ENCODE results near the gene PDE4A. TPM values are rescaled to one million over a fixed set of nuclear protein-coding genes. Genes with fewer than 3 reads are reported as not detected.
A peak's percentile ranks its signal among the peaks of the same experiment; 100 is the strongest.
"Not testable (repeated sequence)": the region's sequence is repeated elsewhere in the genome, so short reads cannot be mapped to it uniquely, and the experiment has no call there.

Gene PDE4A
- total RNA-seq, 2 experiments from 2014 or later = 5.5 TPM

GRCh38 chr19:10404888-10405820 lies 15.2 kb upstream of the PDE4A start:
- CTCF ChIA-PET = interaction anchor here (0.5 to 11.4 kb wide), 15 partner anchors 10 to 378 kb away, joined by 3 to 142 read pairs (median 5); partner anchors contain the start of genes PDE4A and TYK2
- Mint-ChIP-seq H3K27me3 (ENCODE audit: low read depth) (no peaks in the 10 kb centered on the region), H3K4me1 (ENCODE audit: low read depth) (peaks cover 69% of the 10 kb centered on the region)

GRCh38 chr19:10406191-10406590 lies 14.1 kb upstream of the PDE4A start:
- H3K27me3 Mint-ChIP-seq (ENCODE audit: low read depth) = no peaks in the 10 kb centered on the region
- H3K4me1 Mint-ChIP-seq (ENCODE audit: low read depth) = peaks cover 62% of the 10 kb centered on the region
- no peak overlapping the region for H3K4me3 Mint-ChIP-seq
- intact Hi-C loops (cut with micrococcal nuclease) = no loop called here
- no peak overlapping the region for H3K27ac Mint-ChIP-seq
- no peaks in the 10 kb centered on the region for H3K9me3 Mint-ChIP-seq
- peaks cover 4% of the 10 kb centered on the region for H3K36me3 Mint-ChIP-seq (ENCODE audit: low read depth)
- no peak for DNase-seq
- CTCF ChIA-PET = interaction anchor here (0.8 to 11.4 kb wide), 10 partner anchors 9 to 173 kb away, joined by 3 to 142 read pairs (median 7); partner anchors contain the start of gene PDE4A

More at GRCh38 chr19:10404888-10405820, 15.2 kb upstream of the PDE4A start:
- peak; percentile 78 for DNase-seq
- Mint-ChIP-seq H3K4me3 (peak overlapping the region; percentile 91), H3K9me3 (no peaks in the 10 kb centered on the region), H3K36me3 (ENCODE audit: low read depth) (peaks cover 6% of the 10 kb centered on the region), H3K27ac (peak overlapping the region; percentile 77)
- intact Hi-C loops (cut with micrococcal nuclease) = loop anchor here (1.0 to 5.0 kb wide), 5 partner anchors 20 to 292 kb away; no protein-coding TSS in a partner anchor

DNA sequence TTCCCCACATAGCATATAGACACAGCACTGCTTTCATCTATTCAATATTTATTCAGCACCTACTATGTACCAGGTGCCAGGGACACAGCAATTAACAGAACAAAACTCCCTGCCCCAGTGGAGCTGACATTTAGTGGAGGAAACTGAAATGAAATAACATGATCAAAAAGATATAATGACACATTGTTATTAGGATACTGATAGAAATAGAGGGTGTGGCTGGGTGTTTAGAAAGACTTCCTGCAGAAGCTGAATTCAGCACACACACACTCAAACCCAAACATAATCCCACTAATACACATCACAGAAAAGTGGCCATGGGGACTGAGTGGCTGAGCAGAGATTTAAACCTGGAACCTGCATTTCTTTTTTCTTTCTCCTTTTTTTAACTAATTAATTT lies 13.2 kb upstream of the PDE4A start:
- Mint-ChIP-seq H3K27me3 (ENCODE audit: low read depth) (no peaks in the 10 kb centered on the region), H3K4me3 (no peak overlapping the region), H3K4me1 (ENCODE audit: low read depth) (peaks cover 57% of the 10 kb centered on the region), H3K27ac (no peak overlapping the region), H3K9me3 (no peaks in the 10 kb centered on the region), H3K36me3 (ENCODE audit: low read depth) (peaks cover 3% of the 10 kb centered on the region)
- intact Hi-C loops (cut with micrococcal nuclease) = no loop called here
- DNase-seq = no peak
- CTCF ChIA-PET = interaction anchor here (0.5 to 11.4 kb wide), 3 partner anchors 8 to 220 kb away, joined by 7 to 142 read pairs (median 16); no protein-coding TSS in a partner anchor

- Mint-ChIP-seq H3K36me3 (ENCODE audit: low read depth) (no peaks in the 10 kb centered on the region), H3K9me3 (no peaks in the 10 kb centered on the region), H3K27me3 (ENCODE audit: low read depth) (no peaks in the 10 kb centered on the region), H3K4me1 (ENCODE audit: low read depth) (peaks cover 63% of the 10 kb centered on the region), H3K4me3 (no peak overlapping the region), H3K27ac (peak overlapping the region; percentile 50)
- CTCF ChIA-PET = interaction anchor here (0.8 to 11.4 kb wide), 7 partner anchors 7 to 478 kb away, joined by 3 to 142 read pairs (median 7); no protein-coding TSS in a partner anchor
- DNase-seq = peak; percentile 76
- intact Hi-C loops (cut with micrococcal nuclease) = loop anchor here (1.0 kb wide), 1 partner anchor 28 kb away; no protein-coding TSS in a partner anchor
Measured at GRCh38 chr19:10408511-10409283, 11.6 kb upstream of the PDE4A start.

DNA sequence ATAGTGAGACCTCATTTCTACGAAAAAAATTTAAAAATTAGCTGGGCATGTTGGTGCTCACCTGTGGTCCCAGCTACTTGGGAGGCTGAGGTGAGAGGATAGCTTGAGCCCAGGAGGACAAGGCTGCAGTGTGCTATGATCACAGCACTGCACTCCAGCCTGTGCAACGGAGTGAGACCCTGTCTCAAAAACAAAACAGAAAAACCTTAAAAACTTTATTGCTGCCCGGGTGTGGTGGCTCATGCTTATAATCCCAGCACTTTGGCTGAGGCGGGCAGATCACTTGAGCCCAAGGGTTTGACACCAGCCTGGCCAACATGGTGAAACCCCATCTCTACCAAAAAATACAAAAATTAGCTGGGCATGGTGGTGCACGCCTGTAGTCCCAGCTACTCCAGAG lies 9.1 kb upstream of the PDE4A start:
- H3K9me3 Mint-ChIP-seq; H3K27ac Mint-ChIP-seq; H3K4me3 Mint-ChIP-seq; H3K36me3 Mint-ChIP-seq (ENCODE audit: low read depth); DNase-seq; H3K27me3 Mint-ChIP-seq (ENCODE audit: low read depth): not testable (repeated sequence)
- CTCF ChIA-PET = interaction anchor here (1.2 to 1.7 kb wide), 3 partner anchors 25 to 153 kb away, joined by 3 to 4 read pairs (median 4); partner anchors contain the start of gene ICAM4
- H3K4me1 Mint-ChIP-seq (ENCODE audit: low read depth) = peaks cover 48% of the 10 kb centered on the region
- intact Hi-C loops (cut with micrococcal nuclease) = loop anchor here (10.0 kb wide), 1 partner anchor 306 kb away; the partner anchor contains the start of genes ANGPTL6 and PPAN

- no peaks in the 10 kb centered on the region for H3K36me3 Mint-ChIP-seq (ENCODE audit: low read depth)
- peak; percentile 41 for DNase-seq
- H3K4me3 Mint-ChIP-seq = no peak overlapping the region
- H3K27ac Mint-ChIP-seq = peak overlapping the region; percentile 53
- H3K9me3 Mint-ChIP-seq = no peaks in the 10 kb centered on the region
- peaks cover 47% of the 10 kb centered on the region for H3K4me1 Mint-ChIP-seq (ENCODE audit: low read depth)
- peaks cover 9% of the 10 kb centered on the region for H3K27me3 Mint-ChIP-seq (ENCODE audit: low read depth)
- intact Hi-C loops (cut with micrococcal nuclease) = loop anchor here (1.0 to 10.0 kb wide), 2 partner anchors 13 to 308 kb away; partner anchors contain the start of genes ANGPTL6 and PPAN
- CTCF ChIA-PET = interaction anchor here (0.6 to 7.9 kb wide), 10 partner anchors 8 to 289 kb away, joined by 3 to 142 read pairs (median 4); partner anchors contain the start of genes CDC37, ICAM1 and QTRT1
Measured at GRCh38 chr19:10412257-10412977, 7.9 kb upstream of the PDE4A start.

DNA sequence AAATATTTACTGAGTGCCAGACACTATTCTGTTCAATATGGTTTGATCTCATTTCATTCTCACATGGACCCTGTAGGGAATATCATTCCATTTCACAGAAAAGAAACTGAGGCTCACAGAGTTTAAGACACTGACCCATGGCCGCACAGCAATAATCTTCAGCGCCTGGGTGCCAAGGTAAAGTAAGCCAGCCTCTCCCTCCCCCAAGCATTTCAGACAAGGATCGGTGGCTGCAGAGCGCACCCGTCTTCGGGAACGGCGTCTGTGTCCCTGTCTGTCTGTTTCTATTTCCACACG lies 4.3 kb upstream of the PDE4A start:
- H3K27me3 Mint-ChIP-seq (ENCODE audit: low read depth) = peaks cover 35% of the 10 kb centered on the region
- intact Hi-C loops (cut with micrococcal nuclease) = loop anchor here (1.0 to 10.0 kb wide), 4 partner anchors 13 to 311 kb away; partner anchors contain the start of genes ANGPTL6, CDC37, CDKN2D and KRI1
- H3K4me3 Mint-ChIP-seq = peak overlapping the region; percentile 75
- no peaks in the 10 kb centered on the region for H3K9me3 Mint-ChIP-seq
- CTCF ChIA-PET = interaction anchor here (0.6 to 7.9 kb wide), 13 partner anchors 10 to 408 kb away, joined by 3 to 142 read pairs (median 5); partner anchors contain the start of genes CDC37 and TYK2
- no peak overlapping the region for H3K27ac Mint-ChIP-seq
- peaks cover 48% of the 10 kb centered on the region for H3K4me1 Mint-ChIP-seq (ENCODE audit: low read depth)
- H3K36me3 Mint-ChIP-seq (ENCODE audit: low read depth) = no peaks in the 10 kb centered on the region
- no peak for DNase-seq

DNA sequence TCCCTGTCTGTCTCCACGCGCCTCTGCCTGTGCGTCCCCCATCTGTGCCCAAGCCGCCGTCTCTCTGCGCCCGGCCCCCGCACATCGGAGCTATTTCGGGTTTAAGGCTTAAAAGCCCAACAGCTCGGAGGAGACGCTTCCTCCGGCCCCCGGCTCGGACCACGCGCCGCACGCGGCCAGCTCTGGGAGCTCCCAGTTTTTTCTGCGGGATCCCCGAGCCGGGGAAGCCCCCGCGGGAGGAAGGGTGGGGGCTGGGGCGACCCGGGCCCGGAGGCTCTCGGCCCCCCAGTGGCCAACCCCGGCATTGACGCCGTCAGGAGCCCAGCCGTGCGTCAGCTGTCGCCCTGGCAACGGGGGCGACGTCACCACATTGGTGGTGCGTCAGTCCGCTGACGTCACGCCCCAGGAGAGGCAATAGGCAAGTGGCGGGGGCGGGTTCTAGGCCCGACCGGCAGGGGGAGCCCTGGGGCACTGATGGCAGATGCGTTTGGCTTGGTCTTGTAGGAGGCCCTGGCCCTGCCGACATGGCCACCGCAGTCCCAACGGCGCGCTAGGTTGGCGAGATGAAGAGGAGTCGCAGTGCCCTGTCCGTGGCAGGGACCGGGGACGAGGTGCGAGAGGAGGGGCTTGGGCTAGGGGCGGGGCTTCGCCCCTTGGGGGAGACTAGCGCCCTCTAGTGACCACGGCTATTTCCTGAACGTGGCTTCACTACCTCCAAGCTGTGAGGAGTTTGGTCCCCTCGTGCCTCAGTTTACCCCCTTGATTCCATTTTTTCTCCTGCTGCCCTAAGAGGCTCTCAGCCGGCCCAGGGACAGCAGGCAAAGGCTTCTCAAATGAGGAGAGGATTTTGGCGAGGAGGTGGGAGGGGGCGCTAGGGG lies 3.7 kb upstream of the PDE4A start:
- Mint-ChIP-seq H3K36me3 (ENCODE audit: low read depth) (no peaks in the 10 kb centered on the region), H3K27ac (peak overlapping the region; percentile 82), H3K4me3 (peak overlapping the region; percentile 75), H3K9me3 (no peaks in the 10 kb centered on the region), H3K27me3 (ENCODE audit: low read depth) (peaks cover 40% of the 10 kb centered on the region), H3K4me1 (ENCODE audit: low read depth) (peaks cover 53% of the 10 kb centered on the region)
- intact Hi-C loops (cut with micrococcal nuclease) = loop anchor here (1.0 to 10.0 kb wide), 4 partner anchors 13 to 312 kb away; partner anchors contain the start of genes ANGPTL6, CDC37, CDKN2D and KRI1
- DNase-seq = peak; percentile 94
- CTCF ChIA-PET = interaction anchor here (0.6 to 7.9 kb wide), 16 partner anchors 10 to 409 kb away, joined by 3 to 142 read pairs (median 5); partner anchors contain the start of genes CDC37, ICAM5 and TYK2

DNA sequence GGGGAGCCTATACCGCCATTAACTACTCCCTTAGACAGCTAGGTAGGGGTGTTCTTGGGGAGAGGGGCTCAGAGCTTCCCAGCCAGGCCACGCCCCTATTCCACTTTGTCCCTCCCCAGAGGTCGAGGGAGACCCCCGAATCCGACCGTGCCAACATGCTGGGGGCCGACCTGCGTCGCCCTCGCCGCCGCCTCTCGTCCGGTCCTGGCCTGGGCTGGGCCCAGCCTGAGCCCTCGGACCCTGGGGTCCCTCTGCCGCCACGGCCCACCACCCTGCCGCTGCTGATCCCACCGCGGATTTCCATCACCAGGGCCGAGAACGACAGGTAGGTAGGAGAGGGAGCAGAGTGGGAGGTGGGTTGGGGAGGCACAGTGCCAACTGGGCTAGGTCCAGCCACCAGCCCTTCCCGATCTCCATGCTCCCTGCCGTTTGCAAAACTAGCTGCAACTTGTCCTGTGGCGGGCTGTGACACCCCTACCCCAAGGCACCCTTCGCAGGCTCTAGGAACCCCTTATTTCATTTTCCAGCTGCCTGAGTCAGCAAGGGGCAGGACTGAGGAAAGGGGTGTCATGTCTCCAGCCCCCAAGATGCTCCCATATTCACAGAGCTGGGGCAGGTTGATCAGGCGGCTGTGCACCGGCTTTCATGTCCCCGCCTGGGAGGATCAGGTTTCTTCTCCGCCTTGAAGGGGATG lies 2.6 kb upstream of the PDE4A start:
- peaks cover 49% of the 10 kb centered on the region for H3K4me1 Mint-ChIP-seq (ENCODE audit: low read depth)
- H3K36me3 Mint-ChIP-seq (ENCODE audit: low read depth) = no peaks in the 10 kb centered on the region
- no peak overlapping the region for H3K4me3 Mint-ChIP-seq
- CTCF ChIA-PET = interaction anchor here (1.0 to 7.9 kb wide), 7 partner anchors 9 to 159 kb away, joined by 3 to 142 read pairs (median 6); partner anchors contain the start of genes CDC37 and ICAM5
- no peak for DNase-seq
- no peaks in the 10 kb centered on the region for H3K9me3 Mint-ChIP-seq
- intact Hi-C loops (cut with micrococcal nuclease) = loop anchor here (5.0 to 10.0 kb wide), 2 partner anchors 150 to 313 kb away; partner anchors contain the start of genes ANGPTL6, CDKN2D, KRI1 and PPAN
- H3K27me3 Mint-ChIP-seq (ENCODE audit: low read depth) = peaks cover 51% of the 10 kb centered on the region
- no peak overlapping the region for H3K27ac Mint-ChIP-seq

DNA sequence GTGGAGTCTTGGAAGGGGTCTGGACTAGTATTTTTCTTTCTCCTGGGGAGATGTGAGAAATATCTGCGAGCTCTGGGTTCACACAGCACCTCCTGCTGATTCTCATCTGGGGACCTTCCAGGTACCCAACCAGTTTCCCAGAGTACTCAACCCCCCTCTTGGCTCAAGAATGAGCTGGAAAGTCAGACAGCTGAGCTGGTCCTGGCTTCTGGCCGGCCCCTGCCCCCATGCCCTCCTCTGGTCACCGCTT lies 2.2 kb upstream of the PDE4A start:
- Mint-ChIP-seq H3K4me3 (peak overlapping the region; percentile 35), H3K27me3 (ENCODE audit: low read depth) (peaks cover 53% of the 10 kb centered on the region), H3K36me3 (ENCODE audit: low read depth) (no peaks in the 10 kb centered on the region), H3K9me3 (no peaks in the 10 kb centered on the region), H3K27ac (no peak overlapping the region), H3K4me1 (ENCODE audit: low read depth) (peaks cover 47% of the 10 kb centered on the region)
- DNase-seq = no peak
- intact Hi-C loops (cut with micrococcal nuclease) = loop anchor here (5.0 to 10.0 kb wide), 2 partner anchors 149 to 313 kb away; partner anchors contain the start of genes ANGPTL6, CDKN2D, KRI1 and PPAN
- CTCF ChIA-PET = interaction anchor here (1.2 to 7.9 kb wide), 6 partner anchors 8 to 159 kb away, joined by 3 to 142 read pairs (median 18); partner anchors contain the start of genes CDC37 and ICAM5
